Measurements from ENCODE around the gene CIDEB.

DNA sequence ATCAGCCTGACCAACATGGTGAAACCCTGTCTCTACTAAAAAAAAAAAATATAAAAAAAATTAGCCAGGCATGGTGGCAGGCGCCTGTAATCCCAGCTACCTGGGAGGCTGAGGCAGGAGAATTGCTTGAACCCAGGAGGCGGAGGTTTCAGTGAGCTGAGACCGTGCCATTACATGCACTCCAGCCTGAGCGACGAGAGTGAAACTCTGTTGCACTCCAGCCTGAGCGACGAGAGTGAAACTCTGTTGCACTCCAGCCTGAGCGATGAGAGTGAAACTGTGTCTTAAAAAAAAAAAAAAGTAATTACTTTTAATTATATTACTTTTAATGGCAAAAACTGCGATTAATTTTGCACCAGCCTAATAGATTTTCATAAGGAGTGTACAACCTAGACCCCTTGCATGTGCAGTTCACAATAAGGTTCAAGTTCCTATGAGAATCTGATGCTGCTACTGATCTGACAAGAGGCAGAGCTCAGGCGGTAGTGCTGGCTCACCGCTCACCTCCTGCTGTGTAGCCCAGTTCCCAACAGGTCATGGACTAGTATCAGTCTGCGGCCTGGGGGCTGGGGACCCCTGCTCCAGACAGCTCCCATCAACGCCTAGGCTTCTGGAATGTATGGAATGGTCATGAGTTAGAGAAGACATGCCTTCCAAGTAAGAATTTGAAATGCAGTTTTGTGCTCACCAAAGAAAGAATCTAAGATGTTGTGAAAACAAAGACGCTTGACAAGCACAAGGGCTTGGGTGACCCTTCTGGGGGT lies 13.6 kb upstream of the CIDEB start:
- TF ChIP-seq SETDB1 (IDR thresholded peaks at IDR 0.05; ENCODE audit: low read length) (no peak), HMG20B (CRISPR knock-in tag; IDR thresholded peaks at IDR 0.05) (no peak), CBX3 (IDR thresholded peaks at IDR 0.05; ENCODE audit: borderline replicate concordance in 1 of 2, low read length in 2 of 2) (no peak), CEBPB (tag; IDR thresholded peaks at IDR 0.05) (no peak)
- TF ChIP-seq, protein P1, sequence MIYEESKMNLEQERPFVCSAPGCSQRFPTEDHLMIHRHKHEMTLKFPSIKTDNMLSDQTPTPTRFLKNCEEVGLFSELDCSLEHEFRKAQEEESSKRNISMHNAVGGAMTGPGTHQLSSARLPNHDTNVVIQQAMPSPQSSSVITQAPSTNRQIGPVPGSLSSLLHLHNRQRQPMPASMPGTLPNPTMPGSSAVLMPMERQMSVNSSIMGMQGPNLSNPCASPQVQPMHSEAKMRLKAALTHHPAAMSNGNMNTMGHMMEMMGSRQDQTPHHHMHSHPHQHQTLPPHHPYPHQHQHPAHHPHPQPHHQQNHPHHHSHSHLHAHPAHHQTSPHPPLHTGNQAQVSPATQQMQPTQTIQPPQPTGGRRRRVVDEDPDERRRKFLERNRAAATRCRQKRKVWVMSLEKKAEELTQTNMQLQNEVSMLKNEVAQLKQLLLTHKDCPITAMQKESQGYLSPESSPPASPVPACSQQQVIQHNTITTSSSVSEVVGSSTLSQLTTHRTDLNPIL (CRISPR knock-in tag; IDR thresholded peaks at IDR 0.05) = no peak
- TF ChIP-seq, protein P2, sequence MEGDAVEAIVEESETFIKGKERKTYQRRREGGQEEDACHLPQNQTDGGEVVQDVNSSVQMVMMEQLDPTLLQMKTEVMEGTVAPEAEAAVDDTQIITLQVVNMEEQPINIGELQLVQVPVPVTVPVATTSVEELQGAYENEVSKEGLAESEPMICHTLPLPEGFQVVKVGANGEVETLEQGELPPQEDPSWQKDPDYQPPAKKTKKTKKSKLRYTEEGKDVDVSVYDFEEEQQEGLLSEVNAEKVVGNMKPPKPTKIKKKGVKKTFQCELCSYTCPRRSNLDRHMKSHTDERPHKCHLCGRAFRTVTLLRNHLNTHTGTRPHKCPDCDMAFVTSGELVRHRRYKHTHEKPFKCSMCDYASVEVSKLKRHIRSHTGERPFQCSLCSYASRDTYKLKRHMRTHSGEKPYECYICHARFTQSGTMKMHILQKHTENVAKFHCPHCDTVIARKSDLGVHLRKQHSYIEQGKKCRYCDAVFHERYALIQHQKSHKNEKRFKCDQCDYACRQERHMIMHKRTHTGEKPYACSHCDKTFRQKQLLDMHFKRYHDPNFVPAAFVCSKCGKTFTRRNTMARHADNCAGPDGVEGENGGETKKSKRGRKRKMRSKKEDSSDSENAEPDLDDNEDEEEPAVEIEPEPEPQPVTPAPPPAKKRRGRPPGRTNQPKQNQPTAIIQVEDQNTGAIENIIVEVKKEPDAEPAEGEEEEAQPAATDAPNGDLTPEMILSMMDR (IDR thresholded peaks at IDR 0.05 in 2 of 3, conservative IDR thresholded peaks at IDR 0.05 in 1 of 3; ENCODE audit: insufficient read depth in 2 of 3, low read depth in 1 of 3, low read length in 3 of 3) = no peak

Data from K562 (cell line).